Right ventricle myocardium superior (tissue), 1 donor: ENCODE measurements around the gene REP15. TPM values are rescaled to one million over a fixed set of nuclear protein-coding genes. Genes with fewer than 3 reads are reported as not detected.

Experiments used
- ATAC-seq: fragments of 200-7000 bp; cut with Tn5 transposase; one replicate; pipeline ENCODE4 v1.9.1; 2020; ENCODE audit warnings: mild to moderate bottlenecking; ENCODE audit not compliant: poor library complexity
- DNase-seq: peaks from one replicate; pipeline ENCODE4 v3.0.0-alpha.2; 2020
- intact Hi-C: fragments of 100-400 bp; cut with DNase I; formaldehyde crosslinking; loops from one replicate; pipeline ENCODE4 v1.11.2; 2022
- total RNA-seq: library from RNA; stranded (reverse); fragmentation: NEBNext Ultra II Directional; extraction: Animal tissue kit (Norgen Biotek cat#: 25700); gene quantifications from one replicate; pipeline ENCODE4 v1.2.1, GENCODE V29; 2021
- donor health status: DM: no; HTN: yes; CAD: no; lungs with severe emphysema.

The REP15 gene
- total RNA-seq, 1 donor from 2014 or later, result 6.3 TPM

GRCh38 chr12:27689558-27690180 lies 6.6 kb upstream of the REP15 start:
- intact Hi-C loops, result no loop called here
- DNase-seq (no peak), ATAC-seq (no peak)

GRCh38 chr12:27693403-27693802 lies 2.8 kb upstream of the REP15 start:
- DNase-seq (no peak), ATAC-seq (no peak)
- intact Hi-C loops, result no loop called here

- ATAC-seq (no peak), DNase-seq (no peak)
- intact Hi-C loops, result no loop called here
Measured at GRCh38 chr12:27695556-27696292, 523 bp upstream of the REP15 start.

- ATAC-seq (no peak), DNase-seq (no peak)
- intact Hi-C loops, result no loop called here
Measured at GRCh38 chr12:27696864-27697564, 767 bp downstream of the REP15 start.

- ATAC-seq (peak; percentile 87), DNase-seq (no peak)
- intact Hi-C loops, result no loop called here
Measured at GRCh38 chr12:27703720-27704452, 7.6 kb downstream of the REP15 start.

- intact Hi-C loops, result no loop called here
- DNase-seq (no peak), ATAC-seq (no peak)
Measured at GRCh38 chr12:27705263-27705662, 9.0 kb downstream of the REP15 start.

- ATAC-seq (no peak), DNase-seq (no peak)
- intact Hi-C loops, result no loop called here
Measured at GRCh38 chr12:27707216-27707615, 11.0 kb downstream of the REP15 start.

- DNase-seq, result no peak
- ATAC-seq, result no peak
Measured at GRCh38 chr12:27709212-27709931, 13.1 kb downstream of the REP15 start.

GRCh38 chr12:27709932-27710591 lies 13.8 kb downstream of the REP15 start:
- intact Hi-C loops, result no loop called here
- DNase-seq (no peak), ATAC-seq (peak; percentile 64)

More at GRCh38 chr12:27709212-27709931, 13.1 kb downstream of the REP15 start:
- intact Hi-C loops, result no loop called here

GRCh38 chr12:27710592-27711316 lies 14.5 kb downstream of the REP15 start, which contains the start of gene MRPS35:
MRPS35 (plus strand) TSS chr12:27710832; CDS start chr12:27710844, 12 bp downstream.
- intact Hi-C loops, result no loop called here
- DNase-seq (peak; percentile 95), ATAC-seq (peak; percentile 99)

- intact Hi-C loops, result no loop called here
- ATAC-seq (no peak), DNase-seq (no peak)
Measured at GRCh38 chr12:27711317-27711682, 15.1 kb downstream of the REP15 start.

GRCh38 chr12:27711967-27712366 lies 15.7 kb downstream of the REP15 start:
- no peak for DNase-seq
- ATAC-seq, result no peak
- intact Hi-C loops, result no loop called here

GRCh38 chr12:27723212-27723611 lies 27.0 kb downstream of the REP15 start:
- DNase-seq (no peak), ATAC-seq (no peak)
- intact Hi-C loops, result no loop called here

- intact Hi-C loops, result loop anchor here (10.0 kb wide), 1 partner anchor 205 kb away; no protein-coding TSS in a partner anchor
- DNase-seq (no peak), ATAC-seq (no peak)
Measured at GRCh38 chr12:27730097-27730588, 33.9 kb downstream of the REP15 start.

- ATAC-seq, result no peak
- intact Hi-C loops, result loop anchor here (10.0 kb wide), 1 partner anchor 203 kb away; no protein-coding TSS in a partner anchor
Measured at GRCh38 chr12:27732281-27732680, 36.0 kb downstream of the REP15 start.

GRCh38 chr12:27733052-27733656 lies 36.9 kb downstream of the REP15 start:
- ATAC-seq (no peak), DNase-seq (no peak)
- intact Hi-C loops, result loop anchor here (10.0 kb wide), 1 partner anchor 202 kb away; no protein-coding TSS in a partner anchor

More at GRCh38 chr12:27732281-27732680, 36.0 kb downstream of the REP15 start:
- DNase-seq, result no peak
